Activated T-cell treated with anti-CD3 and anti-CD28 coated beads, Interleukin-2, amount 50 U/mL, for 72 hours (primary cell): ENCODE measurements around the gene AGK. TPM values are rescaled to one million over a fixed set of nuclear protein-coding genes. Genes with fewer than 3 reads are reported as not detected.
"Not testable (repeated sequence)": the region's sequence is repeated elsewhere in the genome, so short reads cannot be mapped to it uniquely, and the experiment has no call there.

Experiments
- ATAC-seq, 2 donors: fragments of 150-1000 bp; cut with Tn5 transposase; replicated peaks in 1 of 2; 2 replicates each; pipeline ENCODE4 v1.10.0; 2021; ENCODE audit warnings: moderate library complexity in 2 of 2, mild to moderate bottlenecking in 1 of 2
- DNase-seq, 2 donors: peaks; one replicate each; pipeline ENCODE4 v3.0.0; 2021 to 2022; ENCODE audit warnings: mixed read lengths in 1 of 2
- H3K27ac Mint-ChIP-seq: one replicate; pipeline ENCODE4 v1.8.0; 2022; ENCODE audit warnings: mild to moderate bottlenecking, moderate library complexity, mixed read lengths
- H3K27me3 Mint-ChIP-seq: one replicate; pipeline ENCODE4 v1.8.0; 2022; ENCODE audit warnings: low read depth, mixed read lengths
- H3K36me3 Mint-ChIP-seq, 2 donors: one replicate each; pipeline ENCODE4 v1.8.0; 2022; ENCODE audit warnings: mixed read lengths in 2 of 2, mild to moderate bottlenecking in 1 of 2; ENCODE audit not compliant: insufficient read depth in 2 of 2
- H3K4me1 Mint-ChIP-seq: one replicate; pipeline ENCODE4 v1.8.0; 2022; ENCODE audit warnings: low read depth, mixed read lengths
- H3K4me3 Mint-ChIP-seq, 2 donors: one replicate each; pipeline ENCODE4 v1.8.0; 2022; ENCODE audit warnings: mild to moderate bottlenecking in 2 of 2, mixed read lengths in 2 of 2, moderate library complexity in 2 of 2
- H3K9me3 Mint-ChIP-seq, 2 donors: one replicate each; pipeline ENCODE4 v1.8.0; 2022; ENCODE audit warnings: mixed read lengths in 2 of 2
- total RNA-seq, 2 donors: library from RNA; stranded (reverse); gene quantifications; one replicate each; pipeline ENCODE4 v1.2.3, GENCODE V29; 2022

AGK gene
- total RNA-seq, 2 donors from 2014 or later, result 34.8 to 48.5 TPM

- Mint-ChIP-seq H3K9me3 (peaks cover 10 to 13% of the 10 kb centered on the region in 2 donors), H3K4me1 (peaks cover 19% of the 10 kb centered on the region), H3K36me3 (peaks cover 30 to 42% of the 10 kb centered on the region in 2 donors)
- H3K27ac Mint-ChIP-seq, ATAC-seq, H3K4me3 Mint-ChIP-seq, H3K27me3 Mint-ChIP-seq, DNase-seq: not testable (repeated sequence)
Observed at GRCh38 chr7:141579953-141580352, 28.7 kb downstream of the AGK start.

- H3K4me3 Mint-ChIP-seq, H3K9me3 Mint-ChIP-seq, DNase-seq, ATAC-seq, H3K27ac Mint-ChIP-seq, H3K27me3 Mint-ChIP-seq: not testable (repeated sequence)
- Mint-ChIP-seq H3K4me1 (peaks cover 41% of the 10 kb centered on the region), H3K36me3 (peaks cover 17 to 31% of the 10 kb centered on the region in 2 donors)
Observed at GRCh38 chr7:141582063-141582462, 30.9 kb downstream of the AGK start.

GRCh38 chr7:141584935-141585334 is 33.7 kb downstream of the AGK start:
- H3K36me3 Mint-ChIP-seq, result peaks cover 18 to 30% of the 10 kb centered on the region in 2 donors
- H3K4me3 Mint-ChIP-seq, result peak overlapping the region in 1 of 2 donors; percentile 57
- no peaks in the 10 kb centered on the region for H3K27me3 Mint-ChIP-seq
- ATAC-seq, result no peak
- H3K9me3 Mint-ChIP-seq, result peaks cover 3 to 5% of the 10 kb centered on the region in 2 donors
- peaks cover 51% of the 10 kb centered on the region for H3K4me1 Mint-ChIP-seq
- H3K27ac Mint-ChIP-seq, result peak overlapping the region; percentile 63
- no peak for DNase-seq

- Mint-ChIP-seq H3K9me3 (peaks cover 3 to 5% of the 10 kb centered on the region in 2 donors), H3K27ac (peak overlapping the region; percentile 63), H3K36me3 (peaks cover 18 to 30% of the 10 kb centered on the region in 2 donors), H3K4me3 (peak overlapping the region; percentile 18 to 57), H3K4me1 (peaks cover 60% of the 10 kb centered on the region), H3K27me3 (no peaks in the 10 kb centered on the region)
- ATAC-seq (peak; percentile 92 to 95), DNase-seq (peak; percentile 53 to 68)
Observed at GRCh38 chr7:141585592-141586510, 34.6 kb downstream of the AGK start.

GRCh38 chr7:141586878-141587277 is 35.7 kb downstream of the AGK start:
- H3K4me3 Mint-ChIP-seq, result peak overlapping the region; percentile 49 to 57
- peaks cover 3 to 5% of the 10 kb centered on the region in 2 donors for H3K9me3 Mint-ChIP-seq
- peak overlapping the region; percentile 63 for H3K27ac Mint-ChIP-seq
- no peaks in the 10 kb centered on the region for H3K27me3 Mint-ChIP-seq
- peaks cover 18 to 30% of the 10 kb centered on the region in 2 donors for H3K36me3 Mint-ChIP-seq
- H3K4me1 Mint-ChIP-seq, result peaks cover 60% of the 10 kb centered on the region
- no peak for DNase-seq
- ATAC-seq, result no peak

- Mint-ChIP-seq H3K27ac (peak overlapping the region; percentile 63), H3K36me3 (peaks cover 18 to 29% of the 10 kb centered on the region in 2 donors), H3K9me3 (peaks cover 3 to 5% of the 10 kb centered on the region in 2 donors), H3K4me3 (peak overlapping the region; percentile 49 to 57), H3K4me1 (peaks cover 62% of the 10 kb centered on the region), H3K27me3 (no peaks in the 10 kb centered on the region)
- DNase-seq, result no peak
- no peak for ATAC-seq
Observed at GRCh38 chr7:141587304-141587703, 36.1 kb downstream of the AGK start.

GRCh38 chr7:141588912-141589311 is 37.7 kb downstream of the AGK start:
- H3K4me3 Mint-ChIP-seq, result no peak overlapping the region
- DNase-seq (no peak), ATAC-seq (no peak)
- H3K27me3 Mint-ChIP-seq, result no peaks in the 10 kb centered on the region
- peaks cover 61% of the 10 kb centered on the region for H3K4me1 Mint-ChIP-seq
- no peak overlapping the region for H3K27ac Mint-ChIP-seq
- peaks cover 5 to 16% of the 10 kb centered on the region in 2 donors for H3K36me3 Mint-ChIP-seq
- H3K9me3 Mint-ChIP-seq, result peaks cover 0 to under 1% of the 10 kb centered on the region in 2 donors

GRCh38 chr7:141590071-141590470 is 38.9 kb downstream of the AGK start:
- H3K27me3 Mint-ChIP-seq, result no peaks in the 10 kb centered on the region
- H3K4me3 Mint-ChIP-seq, result no peak overlapping the region
- no peaks in the 10 kb centered on the region for H3K9me3 Mint-ChIP-seq
- no peak overlapping the region for H3K27ac Mint-ChIP-seq
- H3K4me1 Mint-ChIP-seq, result peaks cover 54% of the 10 kb centered on the region
- ATAC-seq (no peak), DNase-seq (no peak)
- peaks cover 5 to 17% of the 10 kb centered on the region in 2 donors for H3K36me3 Mint-ChIP-seq

GRCh38 chr7:141590666-141591065 is 39.5 kb downstream of the AGK start:
- Mint-ChIP-seq H3K9me3 (no peaks in the 10 kb centered on the region), H3K27ac (peak overlapping the region; percentile 50), H3K36me3 (peaks cover 5 to 20% of the 10 kb centered on the region in 2 donors), H3K27me3 (no peaks in the 10 kb centered on the region), H3K4me1 (peaks cover 48% of the 10 kb centered on the region), H3K4me3 (no peak overlapping the region)
- ATAC-seq (no peak), DNase-seq (no peak)

GRCh38 chr7:141593134-141593533 is 41.9 kb downstream of the AGK start:
- no peaks in the 10 kb centered on the region for H3K27me3 Mint-ChIP-seq
- no peaks in the 10 kb centered on the region for H3K9me3 Mint-ChIP-seq
- peaks cover 31% of the 10 kb centered on the region for H3K4me1 Mint-ChIP-seq
- H3K36me3 Mint-ChIP-seq, result peaks cover 6 to 24% of the 10 kb centered on the region in 2 donors
- no peak for ATAC-seq
- peak overlapping the region; percentile 11 for H3K27ac Mint-ChIP-seq
- no peak overlapping the region for H3K4me3 Mint-ChIP-seq
- DNase-seq, result no peak

- no peak overlapping the region for H3K4me3 Mint-ChIP-seq
Observed at GRCh38 chr7:141597966-141598365, 46.8 kb downstream of the AGK start.

GRCh38 chr7:141598408-141598807 is 47.2 kb downstream of the AGK start:
- H3K36me3 Mint-ChIP-seq, result peaks cover 6 to 18% of the 10 kb centered on the region in 2 donors
- H3K4me1 Mint-ChIP-seq, result peaks cover 10% of the 10 kb centered on the region
- H3K4me3 Mint-ChIP-seq, result no peak overlapping the region
- DNase-seq (no peak), ATAC-seq (no peak)
- H3K9me3 Mint-ChIP-seq, result no peaks in the 10 kb centered on the region
- H3K27ac Mint-ChIP-seq, result peak overlapping the region; percentile 61
- no peaks in the 10 kb centered on the region for H3K27me3 Mint-ChIP-seq

More at GRCh38 chr7:141597966-141598365, 46.8 kb downstream of the AGK start:
- ATAC-seq (peak in 1 of 2 donors; percentile 28), DNase-seq (no peak)
- Mint-ChIP-seq H3K4me1 (peaks cover 14% of the 10 kb centered on the region), H3K27me3 (no peaks in the 10 kb centered on the region), H3K9me3 (no peaks in the 10 kb centered on the region), H3K27ac (peak overlapping the region; percentile 61), H3K36me3 (peaks cover 6 to 20% of the 10 kb centered on the region in 2 donors)

- Mint-ChIP-seq H3K27me3 (no peaks in the 10 kb centered on the region), H3K9me3 (no peaks in the 10 kb centered on the region), H3K36me3 (peaks cover 3 to 17% of the 10 kb centered on the region in 2 donors), H3K4me1 (peaks cover 6% of the 10 kb centered on the region), H3K27ac (no peak overlapping the region), H3K4me3 (no peak overlapping the region)
- ATAC-seq (no peak), DNase-seq (no peak)
Observed at GRCh38 chr7:141600168-141601006, 49.2 kb downstream of the AGK start.
